HEK293 (cell line): ENCODE measurements around the gene LHX6.

Experiments used
- CTCF ChIA-PET: fragments of 350-600 bp; formaldehyde crosslinking; extraction: SDS; loops from one replicate; lab custom pipeline; 2021; ENCODE audit warnings: antibody characterized with exemption; lab: Yijun Ruan, JAX
- POLR2A ChIA-PET: fragments of 300-600 bp; formaldehyde crosslinking; extraction: SDS; loops from one replicate; lab custom pipeline; 2020; ENCODE audit warnings: antibody characterized with exemption, inconsistent platforms; lab: Yijun Ruan, JAX
- H3K27ac ChIP-seq: fragments of 200-500 bp; sonication (Bioruptor generic); 2 replicates; pipeline ENCODE4 v1.5.1; 2014; ENCODE audit warnings: low read depth, low read length, control low read depth, inconsistent platforms; ENCODE audit errors: extremely low read depth
- H3K36me3 ChIP-seq, 2 experiments: fragments of 200-500 bp in 1 of 2; sonication (Bioruptor generic) in 1 of 2; 1 replicate in 1 of 2; 2 replicates in 1 of 2; pipeline ENCODE4 v1.5.1; 2014 to 2017; ENCODE audit warnings: inconsistent platforms in 2 of 2, low read length in 2 of 2; ENCODE audit not compliant: control insufficient read depth in 2 of 2, insufficient read depth in 1 of 2
- H3K4me1 ChIP-seq: fragments of 200-500 bp; sonication (Bioruptor generic); 2 replicates; pipeline ENCODE4 v1.5.1; 2014; ENCODE audit warnings: mild to moderate bottlenecking, low read length, inconsistent platforms; ENCODE audit not compliant: control insufficient read depth, insufficient read depth
- H3K4me3 ChIP-seq: 2 replicates; pipeline ENCODE4 v1.5.1; 2011; ENCODE audit warnings: low read depth, mild to moderate bottlenecking, control low read depth, low read length, moderate library complexity
- H3K9me3 ChIP-seq: fragments of 200-500 bp; sonication (Bioruptor generic); 2 replicates; pipeline ENCODE4 v1.5.1; 2014; ENCODE audit warnings: low read depth, low read length, inconsistent platforms; ENCODE audit not compliant: control insufficient read depth, insufficient read depth
- PRDM1 ChIP-seq: fragments of 450-650 bp; formaldehyde crosslinking; IDR thresholded peaks from 2 replicates; pipeline ENCODE4; 2016; ENCODE audit warnings: missing biosample characterization, missing genetic modification characterization
- TSHZ1 ChIP-seq: fragments of 450-650 bp; formaldehyde crosslinking; IDR thresholded peaks from 2 replicates; pipeline ENCODE4 v1.5.1; 2016; ENCODE audit warnings: missing biosample characterization, missing genetic modification characterization, borderline replicate concordance
- YY1 ChIP-seq: fragments of 450-650 bp; formaldehyde crosslinking; IDR thresholded peaks from 2 replicates; pipeline ENCODE4 v1.5.1; 2018; ENCODE audit warnings: missing biosample characterization, missing genetic modification characterization
- YY2 ChIP-seq: fragments of 450-650 bp; formaldehyde crosslinking; IDR thresholded peaks from 2 replicates; pipeline ENCODE4 v1.5.1; 2016; ENCODE audit warnings: missing biosample characterization, missing genetic modification characterization
- ZFHX2 ChIP-seq: fragments of 450-650 bp; formaldehyde crosslinking; conservative IDR thresholded peaks from 2 replicates; pipeline ENCODE4 v1.5.1; 2016; ENCODE audit warnings: missing biosample characterization, missing genetic modification characterization
- ZNF146 ChIP-seq: fragments of 450-650 bp; formaldehyde crosslinking; IDR thresholded peaks from 2 replicates; pipeline ENCODE4 v1.5.1; 2016; ENCODE audit warnings: missing biosample characterization, missing genetic modification characterization
- ZNF223 ChIP-seq: fragments of 450-650 bp; formaldehyde crosslinking; IDR thresholded peaks from 2 replicates; pipeline ENCODE4 v1.5.1; 2016; ENCODE audit warnings: missing biosample characterization, missing genetic modification characterization
- ZNF280D ChIP-seq: fragments of 450-650 bp; formaldehyde crosslinking; IDR thresholded peaks from 2 replicates; pipeline ENCODE4 v1.5.1; 2016; ENCODE audit warnings: missing biosample characterization, missing genetic modification characterization
- ZNF488 ChIP-seq: fragments of 450-650 bp; formaldehyde crosslinking; IDR thresholded peaks from 2 replicates; pipeline ENCODE4 v1.5.1; 2016; ENCODE audit warnings: missing biosample characterization, missing genetic modification characterization
- ZNF514 ChIP-seq: fragments of 450-650 bp; formaldehyde crosslinking; IDR thresholded peaks from 2 replicates; pipeline ENCODE4 v1.5.1; 2016; ENCODE audit warnings: missing biosample characterization, missing genetic modification characterization
- ZNF518A ChIP-seq: fragments of 450-650 bp; formaldehyde crosslinking; conservative IDR thresholded peaks from 2 replicates; pipeline ENCODE4 v1.5.1; 2016; ENCODE audit warnings: low read depth, missing biosample characterization, missing genetic modification characterization
- ZNF521 ChIP-seq: fragments of 450-650 bp; formaldehyde crosslinking; IDR thresholded peaks from 2 replicates; pipeline ENCODE4 v1.5.1; 2017; ENCODE audit warnings: missing biosample characterization, mild to moderate bottlenecking, missing genetic modification characterization
- ZNF596 ChIP-seq: fragments of 450-650 bp; IDR thresholded peaks from 2 replicates; pipeline ENCODE4 v1.5.0; 2018; ENCODE audit warnings: missing biosample characterization, mild to moderate bottlenecking, missing genetic modification characterization, moderate library complexity
- ZNF621 ChIP-seq: fragments of 450-650 bp; formaldehyde crosslinking; IDR thresholded peaks from 2 replicates; pipeline ENCODE4 v1.5.1; 2017; ENCODE audit warnings: missing biosample characterization, missing genetic modification characterization
- ZNF624 ChIP-seq: fragments of 450-650 bp; formaldehyde crosslinking; IDR thresholded peaks from 2 replicates; pipeline ENCODE4 v1.5.1; 2017; ENCODE audit warnings: missing biosample characterization, missing genetic modification characterization
- ZNF704 ChIP-seq: fragments of 450-650 bp; formaldehyde crosslinking; IDR thresholded peaks from 2 replicates; pipeline ENCODE4 v1.5.1; 2016; ENCODE audit warnings: missing biosample characterization, missing genetic modification characterization
- ZSCAN16 ChIP-seq: fragments of 450-650 bp; formaldehyde crosslinking; IDR thresholded peaks from 2 replicates; pipeline ENCODE4 v1.5.1; 2016; ENCODE audit warnings: missing biosample characterization, missing genetic modification characterization
- TF ChIP-seq, protein P1 (sequence below): fragments of 450-650 bp; formaldehyde crosslinking; IDR thresholded peaks from 2 replicates; pipeline ENCODE4 v1.5.1; 2017; ENCODE audit warnings: missing biosample characterization, mild to moderate bottlenecking, missing genetic modification characterization, moderate library complexity

The LHX6 gene

GRCh38 chr9:122248448-122248865 is 19.7 kb upstream of the LHX6 start:
- CTCF ChIA-PET = interaction anchor here (0.7 to 1.0 kb wide), 2 partner anchors 149 to 439 kb away, joined by 3 to 4 read pairs; no protein-coding TSS in a partner anchor
- TF ChIP-seq ZNF518A (tag by site-specific recombination) = no peak
- TF ChIP-seq ZNF223 = no peak
- POLR2A ChIA-PET = no interaction called here
- H3K9me3 ChIP-seq = no peaks in the 10 kb centered on the region
- no peak overlapping the region for H3K27ac ChIP-seq
- no peak overlapping the region for H3K4me3 ChIP-seq
- peaks cover 18 to 84% of the 10 kb centered on the region in 2 experiments; a peak in 2 of 3 replicates for H3K36me3 ChIP-seq
- H3K4me1 ChIP-seq = no peaks in the 10 kb centered on the region

DNA sequence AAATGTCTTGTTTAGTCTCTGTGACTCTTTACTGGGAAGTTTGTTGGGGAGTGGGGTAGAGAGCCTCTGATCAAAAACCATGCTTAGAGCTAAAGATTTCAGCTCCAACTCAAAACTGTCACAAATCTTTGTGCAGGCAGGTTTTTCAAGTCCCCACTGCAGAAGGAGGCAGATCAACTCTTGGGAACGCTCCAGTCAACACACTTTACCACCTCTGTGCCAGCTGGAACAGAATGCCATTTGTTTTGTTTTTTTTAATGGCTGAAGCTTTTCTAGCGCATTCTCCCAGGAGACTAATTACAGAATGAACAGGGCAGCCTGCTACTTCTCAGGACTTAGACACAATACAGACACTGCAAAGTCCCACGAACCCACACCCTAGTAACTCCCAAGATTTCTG is 17.9 kb upstream of the LHX6 start:
- ChIA-PET CTCF (interaction anchor here (0.6 kb wide), 1 partner anchor 48 kb away, joined by 3 read pairs; no protein-coding TSS in a partner anchor), POLR2A (no interaction called here)
- H3K9me3 ChIP-seq = no peaks in the 10 kb centered on the region
- H3K36me3 ChIP-seq = peaks cover 22 to 84% of the 10 kb centered on the region in 2 experiments; a peak in 2 of 3 replicates
- no peak overlapping the region for H3K27ac ChIP-seq
- no peaks in the 10 kb centered on the region for H3K4me1 ChIP-seq
- H3K4me3 ChIP-seq = no peak overlapping the region
- TF ChIP-seq ZNF521 (no peak), TSHZ1 (tag by site-specific recombination) (no peak), ZNF704 (tag by site-specific recombination) (no peak), ZNF514 (no peak), ZNF280D (no peak), ZNF146 (tag by site-specific recombination) (no peak), ZFHX2 (tag by site-specific recombination) (no peak), ZNF621 (no peak), ZNF488 (tag by site-specific recombination) (no peak), ZNF596 (tag by site-specific recombination) (no peak), YY2 (tag by site-specific recombination) (no peak), PRDM1 (tag by site-specific recombination) (no peak), ZNF624 (tag by site-specific recombination) (no peak), ZSCAN16 (tag by site-specific recombination) (no peak), YY1 (tag by site-specific recombination) (no peak)
- TF ChIP-seq, protein P1, sequence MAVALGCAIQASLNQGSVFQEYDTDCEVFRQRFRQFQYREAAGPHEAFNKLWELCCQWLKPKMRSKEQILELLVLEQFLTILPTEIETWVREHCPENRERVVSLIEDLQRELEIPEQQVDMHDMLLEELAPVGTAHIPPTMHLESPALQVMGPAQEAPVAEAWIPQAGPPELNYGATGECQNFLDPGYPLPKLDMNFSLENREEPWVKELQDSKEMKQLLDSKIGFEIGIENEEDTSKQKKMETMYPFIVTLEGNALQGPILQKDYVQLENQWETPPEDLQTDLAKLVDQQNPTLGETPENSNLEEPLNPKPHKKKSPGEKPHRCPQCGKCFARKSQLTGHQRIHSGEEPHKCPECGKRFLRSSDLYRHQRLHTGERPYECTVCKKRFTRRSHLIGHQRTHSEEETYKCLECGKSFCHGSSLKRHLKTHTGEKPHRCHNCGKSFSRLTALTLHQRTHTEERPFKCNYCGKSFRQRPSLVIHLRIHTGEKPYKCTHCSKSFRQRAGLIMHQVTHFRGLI = no peak
